Caco-2 (cell line): ENCODE results near the gene RABGEF1. TPM values are rescaled to one million over a fixed set of nuclear protein-coding genes. Genes with fewer than 3 reads are reported as not detected.

Experiments used
- BruUV-seq: library from RNA; stranded (reverse); fragments of 400-500 nt; replicated peaks from 2 replicates; lab custom pipeline; 2021; lab: Mats Ljungman, UMichigan
- CTCF ChIA-PET: fragments of 300-600 bp; sonication (Branson Sonifier 250); formaldehyde crosslinking; loops from one replicate; lab custom pipeline; 2022; ENCODE audit warnings: antibody characterized with exemption; lab: Charles Lee
- POLR2A ChIA-PET: fragments of 300-600 bp; sonication (Branson Sonifier 250); formaldehyde crosslinking; loops from one replicate; lab custom pipeline; 2022; ENCODE audit warnings: antibody characterized with exemption; lab: Charles Lee
- DNase-seq, 2 experiments: peaks; one replicate each; pipeline versions ENCODE4 v3.0.0 to v3.0.0-alpha.2; 2020 to 2022
- H3K27me3 ChIP-seq: replicated peaks from 2 replicates; pipeline ENCODE4 v1.6.0; 2011; ENCODE audit warnings: low read length; ENCODE audit not compliant: control insufficient read depth, insufficient read depth
- H3K36me3 ChIP-seq: 2 replicates; pipeline ENCODE4 v1.5.1; 2011; ENCODE audit warnings: low read length; ENCODE audit not compliant: control insufficient read depth, insufficient read depth
- H3K4me1 ChIP-seq: fragments of 250-450 bp; sonication (Bioruptor Pico); 2 replicates; pipeline ENCODE4 v1.5.1; 2020; ENCODE audit warnings: mild to moderate bottlenecking
- H3K4me3 ChIP-seq: 2 replicates; pipeline ENCODE4 v1.5.1; 2011; ENCODE audit warnings: low read depth, mild to moderate bottlenecking, control low read depth, low read length
- H3K9me3 ChIP-seq: fragments of 250-450 bp; sonication (Bioruptor Pico); 2 replicates; pipeline ENCODE4 v1.5.1; 2020; ENCODE audit warnings: mild to moderate bottlenecking, moderate library complexity
- H3K27ac Mint-ChIP-seq: one replicate; pipeline ENCODE4 v1.8.0; 2022; ENCODE audit warnings: mixed read lengths; ENCODE audit not compliant: unreplicated experiment
- H3K27me3 Mint-ChIP-seq: one replicate; pipeline ENCODE4 v1.8.0; 2022; ENCODE audit warnings: mixed read lengths; ENCODE audit not compliant: insufficient read depth, unreplicated experiment
- H3K36me3 Mint-ChIP-seq: one replicate; pipeline ENCODE4 v1.8.0; 2022; ENCODE audit warnings: mild to moderate bottlenecking, mixed read lengths; ENCODE audit not compliant: insufficient read depth, unreplicated experiment
- H3K4me1 Mint-ChIP-seq: one replicate; pipeline ENCODE4 v1.8.0; 2022; ENCODE audit warnings: low read depth, mixed read lengths; ENCODE audit not compliant: unreplicated experiment
- H3K4me3 Mint-ChIP-seq: one replicate; pipeline ENCODE4 v1.8.0; 2022; ENCODE audit warnings: mild to moderate bottlenecking, moderate library complexity, mixed read lengths; ENCODE audit not compliant: unreplicated experiment
- H3K9me3 Mint-ChIP-seq: one replicate; pipeline ENCODE4 v1.8.0; 2022; ENCODE audit warnings: mixed read lengths; ENCODE audit not compliant: unreplicated experiment
- intact Hi-C: fragments of 100-400 bp; cut with micrococcal nuclease; formaldehyde crosslinking; loops from one replicate; pipeline ENCODE4 v1.10.0; 2022; ENCODE audit not compliant: unreplicated experiment
- total RNA-seq: library from RNA; stranded (reverse); gene quantifications from 2 replicates; pipeline ENCODE4 v1.2.3, GENCODE V29; 2022
- TF ChIP-seq, protein P1 (sequence below), 2 experiments: fragments of 200-600 bp in 1 of 2; IDR thresholded peaks; 1 replicate in 1 of 2; 2 replicates in 1 of 2; pipeline versions ENCODE4 v1.5.1 to v1.8.0; 2011 to 2022; ENCODE audit warnings: antibody characterized with exemption in 1 of 2, control low read depth in 1 of 2, inconsistent platforms in 1 of 2, low read depth in 1 of 2, low read length in 1 of 2, mild to moderate bottlenecking in 1 of 2, moderate library complexity in 1 of 2; ENCODE audit not compliant: insufficient read depth in 1 of 2, severe bottlenecking in 1 of 2, unreplicated experiment in 1 of 2

Gene RABGEF1
- total RNA-seq, 1 experiment from 2014 or later: 20.3 TPM

DNA sequence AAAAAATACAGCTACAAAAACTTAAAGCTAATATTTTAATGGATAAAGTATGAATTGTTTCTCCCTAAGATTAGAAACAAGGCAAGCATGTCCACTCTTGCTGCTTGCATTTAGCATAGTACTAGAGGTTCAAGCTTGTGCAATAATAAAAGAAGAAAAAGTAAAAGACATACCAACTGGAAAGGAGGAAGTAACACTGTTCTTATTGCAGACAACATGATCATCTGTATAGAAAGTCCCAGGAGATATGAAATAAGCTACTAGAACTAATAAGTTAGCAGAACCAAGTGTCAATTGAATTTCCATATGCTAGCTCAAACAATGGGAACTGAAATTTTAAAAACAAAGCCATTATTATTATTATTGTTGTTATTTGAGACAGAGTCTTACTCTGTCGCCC lies 20.0 kb upstream of the RABGEF1 start:
- Histone ChIP-seq H3K27me3 (no peaks in the 10 kb centered on the region), H3K9me3 (peaks cover 21% of the 10 kb centered on the region), H3K4me3 (no peak overlapping the region), H3K36me3 (peaks cover 2% of the 10 kb centered on the region; the same call in 1 of the 2 replicates), H3K4me1 (no peaks in the 10 kb centered on the region)
- no TSS peak for BruUV-seq
- TF ChIP-seq, protein P1, sequence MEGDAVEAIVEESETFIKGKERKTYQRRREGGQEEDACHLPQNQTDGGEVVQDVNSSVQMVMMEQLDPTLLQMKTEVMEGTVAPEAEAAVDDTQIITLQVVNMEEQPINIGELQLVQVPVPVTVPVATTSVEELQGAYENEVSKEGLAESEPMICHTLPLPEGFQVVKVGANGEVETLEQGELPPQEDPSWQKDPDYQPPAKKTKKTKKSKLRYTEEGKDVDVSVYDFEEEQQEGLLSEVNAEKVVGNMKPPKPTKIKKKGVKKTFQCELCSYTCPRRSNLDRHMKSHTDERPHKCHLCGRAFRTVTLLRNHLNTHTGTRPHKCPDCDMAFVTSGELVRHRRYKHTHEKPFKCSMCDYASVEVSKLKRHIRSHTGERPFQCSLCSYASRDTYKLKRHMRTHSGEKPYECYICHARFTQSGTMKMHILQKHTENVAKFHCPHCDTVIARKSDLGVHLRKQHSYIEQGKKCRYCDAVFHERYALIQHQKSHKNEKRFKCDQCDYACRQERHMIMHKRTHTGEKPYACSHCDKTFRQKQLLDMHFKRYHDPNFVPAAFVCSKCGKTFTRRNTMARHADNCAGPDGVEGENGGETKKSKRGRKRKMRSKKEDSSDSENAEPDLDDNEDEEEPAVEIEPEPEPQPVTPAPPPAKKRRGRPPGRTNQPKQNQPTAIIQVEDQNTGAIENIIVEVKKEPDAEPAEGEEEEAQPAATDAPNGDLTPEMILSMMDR (IDR thresholded peaks at IDR 0.05; ENCODE audit: insufficient read depth in 1 of 2, low read depth in 1 of 2, low read length in 1 of 2, severe bottlenecking in 1 of 2, unreplicated experiment in 1 of 2): no peak
- Mint-ChIP-seq H3K27ac (no peak overlapping the region), H3K4me1 (no peaks in the 10 kb centered on the region), H3K27me3 (no peaks in the 10 kb centered on the region), H3K36me3 (peaks cover 10% of the 10 kb centered on the region), H3K9me3 (peaks cover 16% of the 10 kb centered on the region), H3K4me3 (no peak overlapping the region)
- intact Hi-C loops: no loop called here
- ChIA-PET POLR2A (no interaction called here), CTCF (interaction anchor here (0.7 kb wide), 1 partner anchor 667 kb away, joined by 4 read pairs; no protein-coding TSS in a partner anchor)
- no peak for DNase-seq

DNA sequence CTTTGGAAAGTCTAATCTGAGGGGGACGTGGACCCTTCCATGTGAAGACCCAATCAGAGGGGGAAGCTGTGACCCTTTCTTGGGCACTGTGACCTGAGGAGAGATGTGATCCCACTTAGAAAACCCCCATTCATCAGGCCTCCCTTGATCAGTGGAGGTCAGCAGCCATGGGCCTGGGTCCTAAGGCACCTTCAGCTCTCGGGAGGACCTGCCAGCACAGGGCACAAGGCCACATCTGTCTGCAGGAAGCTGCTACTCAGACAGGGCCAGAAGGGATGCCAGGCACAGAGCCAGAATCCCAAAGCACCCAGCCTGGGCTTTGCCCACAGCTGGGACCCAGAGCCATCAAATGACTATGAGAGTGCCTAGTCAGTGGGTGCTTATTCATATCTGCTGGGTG lies 14.7 kb upstream of the RABGEF1 start:
- Mint-ChIP-seq H3K27ac (no peak overlapping the region), H3K4me3 (no peak overlapping the region), H3K9me3 (peaks cover 35% of the 10 kb centered on the region), H3K36me3 (peaks cover 11% of the 10 kb centered on the region), H3K27me3 (no peaks in the 10 kb centered on the region), H3K4me1 (no peaks in the 10 kb centered on the region)
- ChIA-PET POLR2A (no interaction called here), CTCF (no interaction called here)
- peaks cover 21% of the 10 kb centered on the region for H3K9me3 ChIP-seq
- intact Hi-C loops: no loop called here
- H3K4me1 ChIP-seq: no peaks in the 10 kb centered on the region
- H3K4me3 ChIP-seq: no peak overlapping the region
- no peak for DNase-seq
- no TSS peak for BruUV-seq
- TF ChIP-seq, protein P1 (IDR thresholded peaks at IDR 0.05; ENCODE audit: insufficient read depth in 1 of 2, low read depth in 1 of 2, low read length in 1 of 2, severe bottlenecking in 1 of 2, unreplicated experiment in 1 of 2): no peak
- peaks cover 2% of the 10 kb centered on the region; the same call in 1 of the 2 replicates for H3K36me3 ChIP-seq
- H3K27me3 ChIP-seq: no peaks in the 10 kb centered on the region

DNA sequence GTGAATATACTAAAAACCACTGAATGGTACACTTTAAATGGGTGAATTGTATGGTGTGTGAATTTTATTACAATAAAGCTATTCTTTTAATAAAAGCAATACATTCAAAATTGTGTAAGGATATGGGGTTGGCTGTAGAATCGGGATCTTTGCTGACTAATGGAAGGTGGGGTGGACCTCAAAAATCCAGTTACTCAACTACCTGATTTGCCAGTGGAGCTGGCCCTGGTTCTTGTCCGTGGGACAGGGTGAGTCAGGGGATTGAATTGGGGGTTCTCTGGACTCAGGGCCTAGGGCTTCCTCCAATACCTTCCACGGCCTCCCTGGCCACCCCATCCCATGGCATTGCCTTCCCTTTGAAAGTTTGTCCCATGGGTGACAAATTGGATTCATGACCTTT lies 13.5 kb upstream of the RABGEF1 start:
- POLR2A ChIA-PET: no interaction called here
- Histone ChIP-seq H3K4me1 (no peaks in the 10 kb centered on the region), H3K36me3 (peaks cover 2% of the 10 kb centered on the region; the same call in 1 of the 2 replicates), H3K9me3 (peaks cover 21% of the 10 kb centered on the region), H3K4me3 (no peak overlapping the region), H3K27me3 (no peaks in the 10 kb centered on the region)
- no peak overlapping the region for H3K27ac Mint-ChIP-seq
- peaks cover 11% of the 10 kb centered on the region for H3K36me3 Mint-ChIP-seq
- no peaks in the 10 kb centered on the region for H3K4me1 Mint-ChIP-seq
- no peak for DNase-seq
- peaks cover 35% of the 10 kb centered on the region for H3K9me3 Mint-ChIP-seq
- TF ChIP-seq, protein P1 (IDR thresholded peaks at IDR 0.05; ENCODE audit: insufficient read depth in 1 of 2, low read depth in 1 of 2, low read length in 1 of 2, severe bottlenecking in 1 of 2, unreplicated experiment in 1 of 2): no peak
- CTCF ChIA-PET: no interaction called here
- no peaks in the 10 kb centered on the region for H3K27me3 Mint-ChIP-seq
- intact Hi-C loops: no loop called here
- no TSS peak for BruUV-seq
- no peak overlapping the region for H3K4me3 Mint-ChIP-seq
